Stimulated activated CD8-positive, alpha-beta memory T cell treated with anti-CD3 and anti-CD28 coated beads, Interleukin-12 subunit alpha, Interleukin-12 subunit beta, amount 100 ng/mL, for 1 hour (primary cell): ENCODE results near the gene WIPF2.
A peak's percentile ranks its signal among the peaks of the same experiment; 100 is the strongest.

Experiments used
- DNase-seq: peaks from one replicate; pipeline ENCODE4 v3.0.0-alpha.2; 2020; ENCODE audit warnings: low read depth

The WIPF2 gene

DNA sequence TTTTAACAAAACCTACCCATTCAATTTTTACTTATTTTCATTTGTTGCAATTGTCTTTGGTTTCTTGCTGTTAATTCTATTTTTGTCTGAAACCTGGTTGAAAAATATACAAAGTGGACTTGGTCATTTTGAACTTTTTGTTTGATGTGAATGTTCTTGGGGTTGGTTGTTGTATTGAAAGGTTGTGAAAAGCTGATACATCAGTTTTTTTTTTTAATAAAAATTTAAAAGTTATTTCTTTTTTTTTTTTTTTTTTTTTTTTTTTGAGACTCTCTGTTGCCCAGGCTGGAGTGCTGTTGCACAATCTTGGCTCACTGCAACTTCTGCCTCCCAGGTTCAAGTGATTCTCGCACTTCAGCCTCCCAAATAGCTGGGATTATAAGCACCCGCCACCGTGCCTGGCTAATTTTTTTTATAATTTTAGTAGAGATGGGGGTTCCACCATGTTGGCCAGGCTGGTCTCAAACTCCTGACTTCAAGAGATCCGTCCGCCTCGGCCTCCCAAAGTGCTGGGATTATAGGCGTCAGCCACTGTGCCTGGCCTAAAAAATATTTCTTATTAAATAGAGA, 28.9 kb downstream of the WIPF2 start:
- DNase-seq, result no peak

DNA sequence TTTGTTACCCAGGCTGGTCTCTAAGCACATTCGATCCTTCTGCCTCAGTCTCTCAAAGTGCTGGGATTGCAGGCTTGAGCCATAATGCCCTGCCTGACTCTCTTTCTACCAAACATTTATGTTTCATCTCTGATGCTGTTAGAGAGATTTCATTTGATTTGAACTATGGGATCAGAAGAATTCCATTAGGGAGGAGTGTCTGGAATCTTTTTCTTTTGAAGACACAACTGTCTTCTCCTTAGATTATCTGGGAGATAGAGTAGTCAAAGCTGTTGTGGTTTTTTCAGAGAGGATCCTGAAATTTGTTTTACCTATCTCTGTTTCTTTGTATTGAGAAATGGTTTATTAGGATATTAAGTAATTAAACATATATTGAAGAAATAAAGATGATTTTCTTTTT, 29.4 kb downstream of the WIPF2 start:
- no peak for DNase-seq

DNA sequence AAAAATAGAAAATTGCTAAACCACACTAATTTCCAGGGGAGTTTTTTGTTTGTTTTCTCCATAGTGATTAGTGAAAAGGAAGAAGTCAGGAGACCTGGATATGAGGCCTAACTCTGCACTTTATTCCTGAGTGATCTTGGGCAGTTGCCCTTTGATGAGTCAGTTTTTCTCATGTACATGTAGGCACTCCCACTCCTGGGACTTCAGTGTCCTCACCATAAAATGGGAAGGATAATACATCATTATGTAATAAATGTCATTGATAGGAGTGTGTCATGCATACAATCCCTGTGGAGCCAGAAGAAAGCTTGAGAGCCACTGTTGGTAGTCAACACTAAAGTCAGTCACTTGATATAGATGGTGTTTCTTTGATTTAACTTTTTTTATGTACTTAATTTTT, 32.5 kb downstream of the WIPF2 start:
- DNase-seq, result no peak

DNA sequence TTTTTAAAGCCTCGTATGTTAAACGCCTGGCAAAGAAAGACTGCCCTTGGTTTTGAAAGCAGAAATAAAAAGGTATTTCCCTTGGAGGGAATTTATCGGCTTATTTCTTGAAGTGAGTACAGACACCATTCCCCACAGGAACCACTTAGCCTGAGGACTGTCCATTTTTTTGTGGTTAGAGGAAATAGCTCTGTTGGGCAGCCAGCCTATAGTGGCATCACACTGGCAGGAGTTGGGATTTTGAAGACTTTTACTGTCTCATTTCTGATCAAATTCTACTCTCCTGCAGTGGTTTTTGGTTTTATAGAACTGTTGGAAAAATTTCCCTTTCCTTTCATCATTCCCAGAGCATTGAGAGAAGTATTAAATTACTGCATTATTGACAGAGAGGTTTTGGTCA, 34.5 kb downstream of the WIPF2 start:
- DNase-seq, result no peak

DNA sequence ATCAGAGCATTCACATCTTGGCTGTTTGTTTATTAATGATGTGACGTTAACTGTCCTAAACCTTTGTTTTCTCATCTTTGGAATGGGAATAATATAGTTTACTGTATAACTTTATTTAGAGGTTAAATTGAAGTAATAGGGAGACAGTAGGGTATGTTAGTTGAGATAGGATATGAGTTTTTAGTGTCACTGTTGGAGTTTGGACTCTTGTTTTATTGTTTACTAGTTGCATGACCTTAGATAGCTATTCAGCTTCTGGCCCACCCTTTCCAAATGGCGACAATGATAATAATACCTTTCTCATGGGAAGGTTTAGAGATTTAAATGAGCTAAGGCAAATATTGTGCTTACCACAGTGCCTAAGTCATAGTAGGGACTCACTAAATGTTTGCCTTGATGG, 40.4 kb downstream of the WIPF2 start:
- no peak for DNase-seq

DNA sequence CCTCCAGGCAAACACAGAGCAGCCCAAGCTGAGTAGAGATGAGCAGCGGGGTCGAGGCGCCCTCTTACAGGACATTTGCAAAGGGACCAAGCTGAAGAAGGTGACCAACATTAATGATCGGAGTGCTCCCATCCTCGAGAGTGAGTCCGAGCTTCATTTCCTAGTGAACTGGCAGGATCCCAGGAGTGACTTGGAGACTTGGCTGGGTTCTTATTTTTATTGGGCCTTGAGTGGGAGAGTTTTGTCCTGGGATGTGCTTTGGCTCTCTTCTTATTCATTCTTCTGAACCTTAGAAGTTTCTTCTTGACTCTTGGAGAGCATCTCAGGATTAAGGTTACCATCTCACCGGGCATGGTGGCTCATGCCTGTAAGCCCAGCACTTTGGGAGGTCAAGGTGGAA, 41.4 kb downstream of the WIPF2 start:
- DNase-seq, result no peak

DNA sequence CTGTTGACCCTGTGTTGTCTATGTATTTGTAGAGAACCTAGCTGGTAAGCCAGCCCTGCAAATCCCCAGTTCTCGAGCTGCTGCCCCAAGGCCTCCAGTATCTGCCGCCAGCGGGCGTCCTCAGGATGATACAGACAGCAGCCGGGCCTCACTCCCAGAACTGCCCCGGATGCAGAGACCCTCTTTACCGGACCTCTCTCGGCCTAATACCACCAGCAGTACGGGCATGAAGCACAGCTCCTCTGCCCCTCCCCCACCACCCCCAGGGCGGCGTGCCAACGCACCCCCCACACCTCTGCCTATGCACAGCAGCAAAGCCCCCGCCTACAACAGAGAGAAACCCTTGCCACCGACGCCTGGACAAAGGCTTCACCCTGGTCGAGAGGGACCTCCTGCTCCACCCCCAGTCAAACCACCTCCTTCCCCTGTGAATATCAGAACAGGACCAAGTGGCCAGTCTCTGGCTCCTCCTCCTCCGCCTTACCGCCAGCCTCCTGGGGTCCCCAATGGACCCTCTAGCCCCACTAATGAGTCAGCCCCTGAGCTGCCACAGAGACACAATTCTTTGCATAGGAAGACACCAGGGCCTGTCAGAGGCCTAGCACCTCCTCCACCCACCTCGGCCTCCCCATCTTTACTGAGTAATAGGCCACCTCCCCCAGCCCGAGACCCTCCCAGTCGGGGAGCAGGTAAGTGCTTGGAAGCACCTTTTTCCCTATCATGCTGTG, 45.5 kb downstream of the WIPF2 start:
- no peak for DNase-seq

DNA sequence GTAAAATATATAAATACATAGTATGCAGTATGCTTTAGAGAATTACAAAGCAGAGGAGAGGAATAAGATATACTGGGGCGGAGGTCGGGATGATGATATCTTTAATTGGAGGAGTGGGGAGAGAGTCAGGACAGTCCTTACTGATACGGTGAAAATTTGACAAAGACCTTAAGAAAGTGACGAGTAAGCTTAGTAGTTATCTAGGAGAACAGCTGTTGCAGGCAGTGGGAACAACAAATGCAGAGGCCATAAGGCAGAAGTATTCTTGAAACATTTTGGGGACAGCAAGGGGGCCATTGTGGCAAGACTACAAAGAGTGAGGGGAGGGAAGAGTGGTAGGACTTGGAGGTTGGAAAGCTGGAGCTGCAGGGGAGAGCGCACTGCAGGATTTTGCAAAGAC, 46.2 kb downstream of the WIPF2 start:
- no peak for DNase-seq

DNA sequence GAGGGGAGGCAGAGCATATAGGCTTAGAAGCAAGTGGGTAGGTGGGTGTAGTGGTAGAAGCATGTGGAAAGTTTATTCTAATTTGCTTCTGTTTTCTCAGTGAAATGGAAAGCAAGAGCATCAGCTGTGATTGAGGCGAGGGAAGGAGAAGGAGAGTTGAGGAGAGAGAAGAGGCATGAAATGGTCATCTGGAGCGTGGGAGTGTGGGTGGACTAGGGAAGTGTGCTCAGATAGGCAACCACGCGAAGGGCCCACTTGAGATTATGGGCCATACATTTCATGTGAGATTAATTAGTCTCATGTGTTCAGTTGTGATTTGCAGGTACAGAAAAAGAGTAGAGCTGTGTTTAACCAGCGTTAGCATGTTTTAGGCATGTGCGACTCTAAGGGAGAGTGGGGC, 47.8 kb downstream of the WIPF2 start:
- DNase-seq, result no peak

DNA sequence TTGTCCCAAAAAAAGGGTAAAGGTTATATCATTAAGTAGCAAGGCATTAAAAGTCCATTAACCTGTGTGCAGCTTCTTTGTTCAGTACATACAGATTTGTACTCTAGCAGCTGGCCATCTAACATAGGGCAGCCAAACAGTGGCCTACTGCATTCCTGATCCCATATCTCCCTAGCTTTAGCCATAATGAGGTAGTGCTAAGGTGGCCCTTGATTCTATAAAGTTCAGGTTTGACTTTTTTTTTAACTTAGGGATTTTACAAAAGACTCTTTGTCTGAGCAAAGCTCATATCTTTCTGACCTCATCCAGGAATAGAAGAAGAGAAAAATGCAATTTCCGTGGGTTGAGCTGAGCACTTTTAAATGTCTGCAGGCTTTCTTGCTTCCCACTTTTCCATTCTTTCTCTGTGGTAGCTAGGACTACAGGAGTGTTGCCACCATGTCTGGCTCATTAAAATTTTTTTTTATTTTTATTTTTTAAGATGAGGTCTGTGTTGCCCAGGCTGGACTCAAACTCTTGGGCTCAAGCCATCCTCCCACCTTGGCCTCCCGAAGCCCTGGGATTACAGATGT, 49.1 kb downstream of the WIPF2 start:
- DNase-seq, result no peak

DNA sequence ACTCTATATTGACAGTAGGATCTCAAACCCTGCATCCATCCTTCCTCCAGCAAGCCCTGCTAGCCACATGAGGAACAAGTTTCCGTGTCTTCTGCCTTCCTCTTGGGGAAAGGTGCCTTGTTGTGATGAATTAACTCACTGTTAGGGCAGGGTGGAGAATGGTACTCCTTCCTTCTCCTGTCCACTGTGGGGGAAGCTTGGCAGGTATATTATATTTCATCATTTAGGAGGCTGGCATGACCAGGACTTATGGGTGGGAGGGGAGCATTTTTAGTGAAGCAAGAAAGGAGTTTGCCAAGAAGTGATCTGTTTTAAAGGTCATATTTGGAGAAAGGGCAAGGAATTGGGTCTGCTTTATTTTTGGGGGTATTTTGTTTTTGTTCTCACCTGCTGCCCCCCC, 59.3 kb downstream of the WIPF2 start:
- no peak for DNase-seq

DNA sequence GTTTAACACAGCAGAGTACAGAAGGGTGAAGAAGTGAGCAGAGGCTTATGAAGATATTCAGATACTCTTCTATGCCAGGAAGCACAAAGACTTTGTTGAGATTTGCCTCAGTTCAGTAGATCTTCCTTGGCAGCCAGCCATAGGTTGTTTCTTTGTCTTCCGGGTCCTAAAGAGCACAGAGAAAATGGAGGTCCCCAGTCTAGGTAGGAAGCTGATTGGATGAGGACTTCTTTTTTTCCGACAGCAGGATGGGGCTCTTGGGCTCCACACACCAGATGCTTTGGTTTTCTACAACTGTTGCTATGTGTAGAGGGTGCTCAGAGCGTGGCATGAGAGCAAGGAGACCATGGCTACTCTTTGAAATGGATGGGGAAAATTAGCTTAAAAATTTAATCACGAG, 60.3 kb downstream of the WIPF2 start:
- no peak for DNase-seq

DNA sequence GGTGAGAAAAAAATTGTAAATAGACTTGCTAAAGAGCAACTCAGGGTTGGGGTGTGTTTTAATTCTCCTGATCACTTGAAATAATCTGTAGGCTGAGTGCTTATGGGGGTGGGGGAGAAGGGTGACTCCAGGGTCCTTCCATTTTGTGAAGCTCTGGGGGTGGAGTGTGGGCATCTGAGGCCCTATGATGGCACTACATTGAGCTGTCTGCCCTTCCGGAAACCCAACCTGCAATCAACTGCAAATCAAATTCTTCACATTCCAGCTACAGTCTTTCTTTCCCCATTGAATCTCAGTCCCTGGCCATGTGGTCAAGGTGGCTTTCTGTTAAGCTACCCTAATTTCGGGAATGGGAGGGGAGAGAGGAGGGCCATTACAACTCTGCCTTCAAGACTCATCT, 62.6 kb downstream of the WIPF2 start:
- DNase-seq, result no peak

DNA sequence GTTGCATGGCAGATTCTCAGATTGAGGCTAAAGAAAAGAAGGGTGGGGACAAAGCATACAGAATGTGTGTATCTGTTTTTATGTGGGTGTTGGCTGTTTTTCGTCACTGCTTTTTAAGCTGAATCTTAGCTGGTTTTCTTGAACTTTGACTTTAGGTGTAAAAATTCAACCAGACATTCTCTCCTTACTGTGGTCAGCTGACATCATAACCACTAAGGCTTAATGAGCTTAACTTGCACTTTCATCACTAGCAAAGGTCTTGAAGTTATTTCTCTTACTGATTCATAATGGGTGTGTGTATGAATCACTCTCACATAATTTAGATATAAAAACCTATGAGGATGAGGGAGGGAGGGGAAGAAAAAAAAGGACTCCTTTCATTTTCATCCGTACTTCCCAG, 64.6 kb downstream of the WIPF2 start:
- no peak for DNase-seq

DNA sequence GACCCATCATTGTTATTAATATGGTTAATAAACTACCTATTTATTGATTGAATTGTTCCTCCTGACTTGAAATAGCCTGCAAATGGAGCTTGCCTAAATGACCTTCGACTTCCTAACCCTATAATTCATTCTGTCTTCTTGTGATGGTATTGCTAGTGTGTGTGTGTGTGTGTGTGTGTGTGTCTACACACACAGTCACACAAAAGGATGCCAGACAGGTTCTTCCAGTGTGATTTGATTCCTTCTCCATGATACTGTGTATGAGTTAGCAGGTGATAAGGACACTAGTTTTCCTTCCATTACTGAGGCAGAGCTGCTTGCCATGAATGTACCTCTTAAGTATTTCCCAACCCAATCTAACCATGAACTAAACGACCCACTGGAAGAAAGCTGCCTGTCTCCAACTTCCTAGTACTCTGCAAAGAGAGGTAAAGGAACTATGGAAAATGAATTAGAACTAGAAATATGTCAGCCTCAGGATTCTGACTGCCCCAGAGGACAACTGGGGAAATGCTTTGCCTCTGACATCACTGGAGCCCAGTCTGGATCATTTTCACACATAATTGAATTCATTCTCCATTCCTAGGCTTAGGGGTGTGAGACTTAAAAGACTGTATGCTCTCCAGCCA, 65.1 kb downstream of the WIPF2 start:
- DNase-seq, result no peak

DNA sequence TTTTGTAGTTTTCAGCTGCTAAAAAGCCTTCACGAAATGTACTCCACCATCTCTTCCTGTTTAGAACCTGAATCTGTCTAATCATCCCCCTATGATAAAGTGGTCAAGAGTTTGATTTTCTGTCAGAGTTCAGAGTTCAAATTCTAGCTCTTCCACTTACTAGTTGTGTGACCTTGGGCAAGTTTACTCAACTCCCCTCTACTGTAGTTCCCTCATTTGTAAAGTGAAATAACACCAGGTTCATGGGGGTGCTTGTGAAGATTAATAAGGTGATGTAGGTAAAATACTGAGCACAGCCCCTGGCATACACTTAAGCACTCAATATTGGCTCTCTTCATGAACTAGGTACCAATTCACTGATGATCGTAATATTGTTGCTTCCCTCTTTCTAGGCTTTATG, 67.4 kb downstream of the WIPF2 start:
- no peak for DNase-seq

DNA sequence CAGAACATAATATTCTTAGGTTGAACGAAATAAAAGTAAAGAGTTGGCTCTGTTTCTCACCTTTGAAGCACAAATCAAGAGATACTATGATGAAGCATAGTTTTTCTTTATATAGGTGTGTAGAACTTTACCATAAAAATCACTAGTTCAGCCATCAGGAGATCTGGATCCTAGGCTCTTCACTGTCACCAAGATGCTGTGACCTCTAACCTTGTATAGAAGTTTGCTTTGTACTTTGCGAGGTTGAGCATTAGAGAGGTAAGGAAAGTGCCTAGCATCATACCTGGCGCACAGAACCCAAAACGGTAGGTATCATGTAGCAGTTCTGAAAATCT, 68.0 kb downstream of the WIPF2 start:
- DNase-seq, result no peak

DNA sequence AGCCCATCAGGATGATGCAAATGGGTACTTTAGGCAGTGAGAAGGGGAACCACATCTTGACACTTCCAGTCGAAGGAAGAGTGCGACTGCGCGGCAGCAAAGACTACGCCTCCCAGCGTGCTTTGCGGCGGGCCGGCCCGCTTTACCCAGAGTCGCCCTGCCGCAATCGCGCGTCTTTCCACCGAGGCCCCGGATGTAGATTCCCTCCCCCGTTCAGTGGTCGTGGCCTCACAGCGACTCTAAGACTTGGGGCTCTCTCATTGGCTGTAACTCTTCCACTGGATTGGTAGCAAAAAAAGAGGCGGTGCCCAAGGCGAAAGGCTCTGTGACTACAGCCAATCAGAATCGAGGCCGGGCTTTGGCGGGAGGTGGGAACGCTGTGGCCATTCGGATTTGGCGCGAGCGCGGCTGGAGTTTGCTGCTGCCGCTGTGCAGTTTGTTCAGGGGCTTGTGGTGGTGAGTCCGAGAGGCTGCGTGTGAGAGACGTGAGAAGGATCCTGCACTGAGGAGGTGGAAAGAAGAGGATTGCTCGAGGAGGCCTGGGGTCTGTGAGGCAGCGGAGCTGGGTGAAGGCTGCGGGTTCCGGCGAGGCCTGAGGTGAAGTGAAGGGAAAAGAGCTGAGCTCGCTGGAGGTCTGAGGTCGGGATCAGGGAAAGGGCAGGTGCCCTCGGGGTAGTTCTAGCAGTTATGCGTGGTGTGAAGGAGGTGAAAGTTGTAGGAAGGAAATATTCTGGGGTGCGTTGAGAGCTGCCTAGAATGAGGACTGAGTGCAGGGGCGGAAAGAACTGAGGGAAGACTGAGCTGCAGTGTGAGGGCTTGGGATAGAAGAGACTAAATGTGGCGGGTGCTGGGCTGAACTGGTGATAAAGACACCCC, 68.6 kb downstream of the WIPF2 start, which contains the start of gene CDC6:
CDC6 (plus strand) TSS at position 386 of the 876 bp plus-strand sequence. CDS start 1,542 bp downstream, outside the sequence.
- DNase-seq, result peak; percentile 98

DNA sequence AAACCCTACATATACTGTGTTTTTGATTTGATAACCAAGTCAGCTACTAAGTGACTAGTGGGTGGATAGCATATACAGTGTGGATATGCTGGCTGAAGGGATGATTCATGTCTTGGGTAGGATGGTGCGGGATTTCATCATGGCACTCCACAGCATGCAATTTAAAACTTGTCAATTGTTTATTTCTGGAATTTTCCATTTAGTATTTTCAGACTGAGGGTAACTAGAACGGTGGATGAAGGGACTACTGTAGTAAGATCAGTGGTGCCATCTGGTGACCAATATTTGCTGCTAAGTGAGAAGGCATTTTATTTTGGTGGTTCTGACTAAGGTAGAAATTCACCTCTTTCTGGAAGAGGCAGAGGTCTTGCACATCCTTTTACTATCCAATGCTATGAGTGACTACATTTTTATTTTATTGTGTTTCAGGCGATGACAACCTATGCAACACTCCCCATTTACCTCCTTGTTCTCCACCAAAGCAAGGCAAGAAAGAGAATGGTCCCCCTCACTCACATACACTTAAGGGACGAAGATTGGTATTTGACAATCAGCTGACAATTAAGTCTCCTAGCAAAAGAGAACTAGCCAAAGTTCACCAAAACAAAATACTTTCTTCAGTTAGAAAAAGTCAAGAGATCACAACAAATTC, 71.7 kb downstream of the WIPF2 start:
- DNase-seq, result no peak

DNA sequence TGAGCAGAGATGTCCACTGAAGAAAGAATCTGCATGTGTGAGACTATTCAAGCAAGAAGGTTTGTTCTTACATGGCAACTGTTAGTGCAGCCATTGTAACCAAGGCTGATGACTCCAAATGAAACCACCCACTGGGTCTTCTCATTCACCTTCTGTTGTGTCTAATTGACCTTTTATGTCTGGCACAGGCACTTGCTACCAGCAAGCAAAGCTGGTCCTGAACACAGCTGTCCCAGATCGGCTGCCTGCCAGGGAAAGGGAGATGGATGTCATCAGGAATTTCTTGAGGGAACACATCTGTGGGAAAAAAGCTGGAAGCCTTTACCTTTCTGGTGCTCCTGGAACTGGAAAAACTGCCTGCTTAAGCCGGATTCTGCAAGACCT, 72.2 kb downstream of the WIPF2 start:
- no peak for DNase-seq

DNA sequence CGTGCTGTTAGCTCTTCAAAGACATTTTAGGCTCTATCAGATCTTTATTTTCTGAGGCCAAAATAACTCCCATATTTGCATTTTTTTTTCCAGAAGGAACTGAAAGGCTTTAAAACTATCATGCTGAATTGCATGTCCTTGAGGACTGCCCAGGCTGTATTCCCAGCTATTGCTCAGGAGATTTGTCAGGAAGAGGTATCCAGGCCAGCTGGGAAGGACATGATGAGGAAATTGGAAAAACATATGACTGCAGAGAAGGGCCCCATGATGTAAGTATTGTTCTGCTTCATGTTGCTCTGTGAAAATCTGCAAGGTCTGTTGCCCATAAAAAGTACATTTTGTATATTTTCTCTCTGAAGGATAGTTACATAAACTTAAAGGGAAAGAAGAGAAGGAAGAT, 74.3 kb downstream of the WIPF2 start:
- DNase-seq, result no peak
